Measurements from ENCODE around the gene MMP21. TPM values are rescaled to one million over a fixed set of nuclear protein-coding genes. Genes with fewer than 3 reads are reported as not detected.

MMP21 gene
- total and polyA plus RNA-seq, 2 experiments from 2014 or later, result not detected

DNA sequence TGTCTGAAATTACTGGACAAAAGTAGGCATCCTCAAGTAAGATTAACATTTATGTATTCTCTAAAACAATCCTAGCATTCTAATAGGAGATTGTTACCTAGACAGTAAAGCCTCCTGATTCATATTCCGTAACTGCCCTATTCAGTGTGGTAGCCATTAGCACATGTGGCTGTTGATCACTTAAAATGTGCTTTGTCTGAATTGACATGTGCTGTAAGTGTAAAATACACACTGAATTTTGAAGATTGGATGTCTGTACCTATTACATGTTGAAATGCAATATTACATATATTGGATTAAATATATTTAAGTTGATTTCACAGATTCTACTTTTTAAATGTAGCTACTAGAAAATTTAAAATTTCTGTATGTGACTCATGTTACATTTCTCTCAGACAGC lies 41.5 kb downstream of the MMP21 start (continued):
- TF ChIP-seq, protein P1, sequence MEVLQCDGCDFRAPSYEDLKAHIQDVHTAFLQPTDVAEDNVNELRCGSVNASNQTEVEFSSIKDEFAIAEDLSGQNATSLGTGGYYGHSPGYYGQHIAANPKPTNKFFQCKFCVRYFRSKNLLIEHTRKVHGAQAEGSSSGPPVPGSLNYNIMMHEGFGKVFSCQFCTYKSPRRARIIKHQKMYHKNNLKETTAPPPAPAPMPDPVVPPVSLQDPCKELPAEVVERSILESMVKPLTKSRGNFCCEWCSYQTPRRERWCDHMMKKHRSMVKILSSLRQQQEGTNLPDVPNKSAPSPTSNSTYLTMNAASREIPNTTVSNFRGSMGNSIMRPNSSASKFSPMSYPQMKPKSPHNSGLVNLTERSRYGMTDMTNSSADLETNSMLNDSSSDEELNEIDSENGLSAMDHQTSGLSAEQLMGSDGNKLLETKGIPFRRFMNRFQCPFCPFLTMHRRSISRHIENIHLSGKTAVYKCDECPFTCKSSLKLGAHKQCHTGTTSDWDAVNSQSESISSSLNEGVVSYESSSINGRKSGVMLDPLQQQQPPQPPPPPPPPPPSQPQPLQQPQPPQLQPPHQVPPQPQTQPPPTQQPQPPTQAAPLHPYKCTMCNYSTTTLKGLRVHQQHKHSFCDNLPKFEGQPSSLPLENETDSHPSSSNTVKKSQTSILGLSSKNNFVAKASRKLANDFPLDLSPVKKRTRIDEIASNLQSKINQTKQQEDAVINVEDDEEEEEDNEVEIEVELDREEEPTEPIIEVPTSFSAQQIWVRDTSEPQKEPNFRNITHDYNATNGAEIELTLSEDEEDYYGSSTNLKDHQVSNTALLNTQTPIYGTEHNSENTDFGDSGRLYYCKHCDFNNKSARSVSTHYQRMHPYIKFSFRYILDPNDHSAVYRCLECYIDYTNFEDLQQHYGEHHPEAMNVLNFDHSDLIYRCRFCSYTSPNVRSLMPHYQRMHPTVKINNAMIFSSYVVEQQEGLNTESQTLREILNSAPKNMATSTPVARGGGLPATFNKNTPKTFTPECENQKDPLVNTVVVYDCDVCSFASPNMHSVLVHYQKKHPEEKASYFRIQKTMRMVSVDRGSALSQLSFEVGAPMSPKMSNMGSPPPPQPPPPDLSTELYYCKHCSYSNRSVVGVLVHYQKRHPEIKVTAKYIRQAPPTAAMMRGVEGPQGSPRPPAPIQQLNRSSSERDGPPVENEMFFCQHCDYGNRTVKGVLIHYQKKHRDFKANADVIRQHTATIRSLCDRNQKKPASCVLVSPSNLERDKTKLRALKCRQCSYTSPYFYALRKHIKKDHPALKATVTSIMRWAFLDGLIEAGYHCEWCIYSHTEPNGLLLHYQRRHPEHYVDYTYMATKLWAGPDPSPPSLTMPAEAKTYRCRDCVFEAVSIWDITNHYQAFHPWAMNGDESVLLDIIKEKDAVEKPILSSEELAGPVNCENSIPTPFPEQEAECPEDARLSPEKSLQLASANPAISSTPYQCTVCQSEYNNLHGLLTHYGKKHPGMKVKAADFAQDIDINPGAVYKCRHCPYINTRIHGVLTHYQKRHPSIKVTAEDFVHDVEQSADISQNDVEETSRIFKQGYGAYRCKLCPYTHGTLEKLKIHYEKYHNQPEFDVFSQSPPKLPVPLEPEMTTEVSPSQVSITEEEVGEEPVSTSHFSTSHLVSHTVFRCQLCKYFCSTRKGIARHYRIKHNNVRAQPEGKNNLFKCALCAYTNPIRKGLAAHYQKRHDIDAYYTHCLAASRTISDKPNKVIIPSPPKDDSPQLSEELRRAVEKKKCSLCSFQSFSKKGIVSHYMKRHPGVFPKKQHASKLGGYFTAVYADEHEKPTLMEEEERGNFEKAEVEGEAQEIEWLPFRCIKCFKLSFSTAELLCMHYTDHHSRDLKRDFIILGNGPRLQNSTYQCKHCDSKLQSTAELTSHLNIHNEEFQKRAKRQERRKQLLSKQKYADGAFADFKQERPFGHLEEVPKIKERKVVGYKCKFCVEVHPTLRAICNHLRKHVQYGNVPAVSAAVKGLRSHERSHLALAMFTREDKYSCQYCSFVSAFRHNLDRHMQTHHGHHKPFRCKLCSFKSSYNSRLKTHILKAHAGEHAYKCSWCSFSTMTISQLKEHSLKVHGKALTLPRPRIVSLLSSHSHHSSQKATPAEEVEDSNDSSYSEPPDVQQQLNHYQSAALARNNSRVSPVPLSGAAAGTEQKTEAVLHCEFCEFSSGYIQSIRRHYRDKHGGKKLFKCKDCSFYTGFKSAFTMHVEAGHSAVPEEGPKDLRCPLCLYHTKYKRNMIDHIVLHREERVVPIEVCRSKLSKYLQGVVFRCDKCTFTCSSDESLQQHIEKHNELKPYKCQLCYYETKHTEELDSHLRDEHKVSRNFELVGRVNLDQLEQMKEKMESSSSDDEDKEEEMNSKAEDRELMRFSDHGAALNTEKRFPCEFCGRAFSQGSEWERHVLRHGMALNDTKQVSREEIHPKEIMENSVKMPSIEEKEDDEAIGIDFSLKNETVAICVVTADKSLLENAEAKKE (CRISPR knock-in tag; IDR thresholded peaks at IDR 0.05), result no peak

DNA sequence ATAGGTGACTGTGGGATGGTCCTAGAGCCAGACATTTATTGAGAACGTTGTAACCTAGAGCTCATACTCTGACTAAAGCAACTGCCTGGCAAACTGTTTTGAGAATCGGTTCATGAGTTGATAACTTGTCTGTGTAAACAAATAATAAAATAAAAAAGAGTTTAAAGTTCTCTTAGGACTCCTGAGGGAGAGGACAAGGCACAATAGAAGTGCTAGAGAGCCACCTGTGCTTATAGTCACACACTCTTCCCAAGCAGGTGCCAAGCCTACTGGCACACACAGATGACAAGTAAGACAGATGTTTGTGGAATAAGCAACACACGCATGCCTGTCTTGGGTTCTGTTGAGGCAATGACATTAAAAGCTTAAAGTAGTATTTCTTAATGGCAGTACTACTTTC lies 48.2 kb downstream of the MMP21 start:
- H3K36me3 Mint-ChIP-seq (ENCODE audit: low read depth), result peaks cover 84% of the 10 kb centered on the region
- no peaks in the 10 kb centered on the region for H3K27me3 ChIP-seq (ENCODE audit: insufficient read depth)
- no peak overlapping the region for H3K27ac ChIP-seq (ENCODE audit: low read depth)
- TF ChIP-seq CREB1 (CRISPR knock-in tag; IDR thresholded peaks at IDR 0.05; ENCODE audit: low read depth), result no peak
- no peak for TF ChIP-seq JUNB (IDR thresholded peaks at IDR 0.05; ENCODE audit: unreplicated experiment)
- no peak for TF ChIP-seq STAT1 (IDR thresholded peaks at IDR 0.05; ENCODE audit: unreplicated experiment)
- no peak for TF ChIP-seq NANOG (IDR thresholded peaks at IDR 0.05; ENCODE audit: borderline replicate concordance)
- TF ChIP-seq, protein P1 (CRISPR knock-in tag; IDR thresholded peaks at IDR 0.05), result no peak
- TF ChIP-seq, protein P2, sequence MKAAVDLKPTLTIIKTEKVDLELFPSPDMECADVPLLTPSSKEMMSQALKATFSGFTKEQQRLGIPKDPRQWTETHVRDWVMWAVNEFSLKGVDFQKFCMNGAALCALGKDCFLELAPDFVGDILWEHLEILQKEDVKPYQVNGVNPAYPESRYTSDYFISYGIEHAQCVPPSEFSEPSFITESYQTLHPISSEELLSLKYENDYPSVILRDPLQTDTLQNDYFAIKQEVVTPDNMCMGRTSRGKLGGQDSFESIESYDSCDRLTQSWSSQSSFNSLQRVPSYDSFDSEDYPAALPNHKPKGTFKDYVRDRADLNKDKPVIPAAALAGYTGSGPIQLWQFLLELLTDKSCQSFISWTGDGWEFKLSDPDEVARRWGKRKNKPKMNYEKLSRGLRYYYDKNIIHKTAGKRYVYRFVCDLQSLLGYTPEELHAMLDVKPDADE (IDR thresholded peaks at IDR 0.05), result no peak
- TF ChIP-seq POLR2AphosphoS5 (IDR thresholded peaks at IDR 0.05; ENCODE audit: low read depth), result no peak

More for the DNA sequence above, 48.2 kb downstream of the MMP21 start:
- no peak overlapping the region for H3K4me3 Mint-ChIP-seq
- H3K27me3 Mint-ChIP-seq (ENCODE audit: insufficient read depth, low read depth, poor library complexity), result no peaks in the 10 kb centered on the region
- no peaks in the 10 kb centered on the region for H3K9me3 Mint-ChIP-seq
- Histone ChIP-seq H4K20me1 (replicated peaks; ENCODE audit: insufficient read depth) (0 out of 2 replicates have a peak, but pooled peaks cover 4% of the 10 kb centered on the region), H2AFZ (no peak overlapping the region), H3K36me3 (ENCODE audit: insufficient read depth) (peaks cover 83% of the 10 kb centered on the region), H3K4me2 (no peak overlapping the region), H3K9me2 (ENCODE audit: insufficient read depth) (no peaks in the 10 kb centered on the region), H3F3A (replicated peaks; ENCODE audit: low read depth) (no peaks in the 10 kb centered on the region), H3K4me3 (no peak overlapping the region), H3K79me2 (replicated peaks; ENCODE audit: insufficient read depth) (peaks cover 4% of the 10 kb centered on the region; the same call in 1 of the 2 replicates), H3K4me1 (ENCODE audit: insufficient read depth) (no peaks in the 10 kb centered on the region)
- H3K27ac Mint-ChIP-seq, result no peak overlapping the region
- DNase-seq (ENCODE audit: low spot score), result no peak
- no peak for ATAC-seq
- no peaks in the 10 kb centered on the region for H3K4me1 Mint-ChIP-seq
